ENCODE measurements around the gene OR10P1.

Gene OR10P1

DNA sequence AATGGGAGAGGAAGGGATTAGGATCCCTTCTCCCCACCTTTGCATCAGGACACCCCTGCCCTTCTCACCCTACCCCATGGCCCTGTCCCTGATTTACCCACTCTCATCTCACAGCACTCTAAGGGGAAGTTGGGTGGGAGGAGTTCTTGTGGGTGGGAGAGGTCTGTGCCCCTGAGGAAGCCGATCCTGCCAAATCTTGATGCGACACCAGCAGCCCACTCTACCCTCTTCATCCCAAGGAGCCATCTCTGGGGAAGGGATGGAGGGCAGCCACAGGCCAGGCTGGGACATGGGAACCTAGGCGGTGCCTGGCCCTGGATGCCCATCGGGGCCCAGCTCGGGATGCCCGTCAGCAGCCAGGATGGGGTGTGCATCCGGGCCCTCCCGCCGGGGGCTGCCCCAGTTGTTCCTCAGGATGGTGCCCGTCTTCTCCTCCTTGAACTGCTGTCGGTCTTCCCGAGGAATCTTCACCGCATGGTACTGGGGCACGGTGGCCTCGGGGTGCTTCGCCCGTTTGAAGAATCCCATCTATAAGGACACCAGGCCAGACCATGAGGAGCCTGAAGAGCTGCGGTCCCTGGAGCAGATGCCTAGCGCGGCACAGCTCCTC is 48.2 kb downstream of the OR10P1 start:
- no peak for DNase-seq (ENCODE audit: low read depth, low spot score)

DNA sequence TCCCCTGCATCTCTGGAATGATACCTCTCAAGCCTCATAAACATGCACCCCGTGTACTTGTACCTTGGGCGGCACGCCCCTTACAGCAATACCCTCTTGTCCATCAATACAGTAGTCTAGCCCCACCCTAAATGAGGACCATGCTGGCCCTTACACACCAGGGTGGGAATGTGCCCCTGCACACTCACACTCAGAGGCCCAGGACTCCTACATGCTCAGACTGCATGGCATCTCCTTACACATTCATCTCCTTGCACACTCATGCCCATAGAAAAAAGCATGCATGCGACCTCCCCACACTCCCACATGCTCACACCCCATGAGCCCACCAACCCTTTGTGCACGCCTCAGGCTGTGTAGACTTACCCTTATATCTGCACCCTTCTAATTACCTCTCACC is 49.0 kb downstream of the OR10P1 start:
- DNase-seq (ENCODE audit: low read depth, low spot score) = no peak

DNA sequence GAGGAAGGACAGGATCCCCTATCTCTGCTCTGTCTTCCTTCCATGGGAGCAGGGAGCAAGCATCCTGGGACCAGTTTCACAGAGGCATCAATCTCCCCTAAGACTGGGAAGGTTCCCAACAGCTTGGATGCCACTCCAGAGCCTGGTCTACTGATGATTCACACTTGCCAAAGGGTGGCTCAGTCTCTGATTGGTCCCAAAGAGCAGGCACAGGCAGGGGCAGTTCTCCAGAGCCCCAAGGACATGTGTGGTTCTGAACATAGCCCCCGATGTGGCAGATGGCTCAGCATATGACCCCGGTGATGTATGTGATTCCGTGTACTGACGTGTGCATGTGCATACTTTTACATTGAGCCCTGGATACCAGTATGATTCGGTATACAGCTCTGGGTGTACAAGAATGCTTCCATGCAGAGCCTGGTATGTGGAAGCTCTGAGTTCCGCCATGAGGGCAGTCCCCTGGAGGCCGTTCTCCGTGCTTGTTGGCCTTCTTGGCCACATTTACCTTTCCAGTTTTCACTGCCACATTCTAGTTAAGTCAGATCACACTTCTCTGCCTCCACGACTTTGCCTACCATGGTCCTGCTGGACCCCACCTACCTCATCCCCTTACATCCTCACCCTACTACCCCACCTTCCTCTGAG is 49.8 kb downstream of the OR10P1 start:
- DNase-seq (ENCODE audit: low read depth, low spot score) = no peak
